HepG2 (cell line): ENCODE results near the gene ATN1. TPM values are rescaled to one million over a fixed set of nuclear protein-coding genes. Genes with fewer than 3 reads are reported as not detected.

Source experiments
- ATF1 ChIP-seq: IDR thresholded peaks from 2 replicates; pipeline ENCODE4 v1.6.1; 2016; ENCODE audit warnings: mild to moderate bottlenecking, control low read depth
- CREB1 ChIP-seq, 2 experiments: fragments of 450-650 bp in 1 of 2; IDR thresholded peaks; 2 replicates each; pipeline ENCODE4 v1.6.1; 2016 to 2017; ENCODE audit warnings: control low read depth in 1 of 2, mild to moderate bottlenecking in 1 of 2, missing compliant biosample characterization in 1 of 2, missing genetic modification characterization in 1 of 2
- GPN1 ChIP-seq: sonication (generic); formaldehyde crosslinking; IDR thresholded peaks from 2 replicates; pipeline ENCODE4 v1.5.1; 2020; ENCODE audit warnings: missing genetic modification reagents, borderline replicate concordance
- HNRNPK ChIP-seq: fragments of 200-400 bp; formaldehyde crosslinking; IDR thresholded peaks from 2 replicates; pipeline ENCODE4 v1.6.1; 2018; ENCODE audit warnings: low read length, low read depth, moderate library complexity, mild to moderate bottlenecking; ENCODE audit not compliant: poor library complexity, severe bottlenecking
- MAFF ChIP-seq: IDR thresholded peaks from 2 replicates; pipeline ENCODE4 v1.6.1; 2011; ENCODE audit warnings: low read depth, low read length, improper control_type of control experiment
- NFYC ChIP-seq: IDR thresholded peaks from 2 replicates; pipeline ENCODE4 v1.6.1; 2016; ENCODE audit warnings: missing genetic modification reagents, missing compliant biosample characterization
- POGZ ChIP-seq: sonication (generic); formaldehyde crosslinking; IDR thresholded peaks from 2 replicates; pipeline ENCODE4 v1.4.0; 2020; ENCODE audit warnings: mild to moderate bottlenecking, missing genetic modification reagents
- POLR2A ChIP-seq, 2 experiments: IDR thresholded peaks; 2 replicates each; pipeline ENCODE4 v1.6.1; 2011; ENCODE audit warnings: low read depth in 2 of 2, low read length in 2 of 2, mild to moderate bottlenecking in 1 of 2, moderate library complexity in 1 of 2; ENCODE audit not compliant: insufficient read depth in 1 of 2
- REXO4 ChIP-seq: sonication (generic); formaldehyde crosslinking; IDR thresholded peaks from 2 replicates; pipeline ENCODE4 v1.8.0; 2022; ENCODE audit warnings: missing genetic modification reagents, mild to moderate bottlenecking, borderline replicate concordance
- SMAD1 ChIP-seq: sonication (generic); formaldehyde crosslinking; IDR thresholded peaks from 2 replicates; pipeline ENCODE4 v1.4.0; 2020; ENCODE audit warnings: missing genetic modification reagents, low read depth, mild to moderate bottlenecking, borderline replicate concordance
- ZNF138 ChIP-seq: sonication (generic); formaldehyde crosslinking; IDR thresholded peaks from 2 replicates; pipeline ENCODE4 v1.5.0; 2020; ENCODE audit warnings: mild to moderate bottlenecking, low read depth, missing genetic modification reagents
- ZNF326 ChIP-seq: sonication (generic); formaldehyde crosslinking; IDR thresholded peaks from 2 replicates; pipeline ENCODE4 v1.4.0; 2020; ENCODE audit warnings: missing genetic modification reagents, borderline replicate concordance
- ZNF430 ChIP-seq: sonication (generic); formaldehyde crosslinking; IDR thresholded peaks from 2 replicates; pipeline ENCODE4 v1.9.0; 2021; ENCODE audit warnings: mild to moderate bottlenecking, missing genetic modification reagents
- ZNF607 ChIP-seq: sonication (generic); formaldehyde crosslinking; IDR thresholded peaks from 2 replicates; pipeline ENCODE4 v1.5.1; 2020; ENCODE audit warnings: missing genetic modification reagents, mild to moderate bottlenecking, borderline replicate concordance
- ZNF660 ChIP-seq: sonication (generic); formaldehyde crosslinking; IDR thresholded peaks from 2 replicates; pipeline ENCODE4 v1.5.1; 2020; ENCODE audit warnings: mild to moderate bottlenecking, low read depth, missing genetic modification reagents, borderline replicate concordance
- ZNF841 ChIP-seq: sonication (generic); formaldehyde crosslinking; IDR thresholded peaks from 2 replicates; pipeline ENCODE4 v1.8.1; 2023; ENCODE audit warnings: missing genetic modification reagents, borderline replicate concordance
- polyA plus RNA-seq, 8 experiments: library from polyadenylated mRNA; depleted of rRNA in 3 of 8; stranded (reverse) in 7 of 8; unstranded in 1 of 8; fragments of >200 nt; fragmentation: Illumina TruSeq in 4 of 8; extraction: Trizol in 4 of 8; gene quantifications; 2 replicates each; pipeline versions ENCODE4 v1.2.1 to v1.2.3, GENCODE V29; 2011 to 2016; ENCODE audit warnings: low read depth in 4 of 8, missing spikeins in 1 of 8, mixed read lengths in 1 of 8; ENCODE audit not compliant: insufficient read depth in 1 of 8
- total RNA-seq, 5 experiments: library from RNA; depleted of rRNA; stranded (reverse); fragments of >200 nt; fragmentation: Illumina TruSeq; extraction: Trizol; gene quantifications; 2 replicates each; pipeline ENCODE4 v1.2.3, GENCODE V29; 2016; ENCODE audit warnings: low read depth in 1 of 5
- TF ChIP-seq, protein P1 (sequence below): sonication (generic); formaldehyde crosslinking; IDR thresholded peaks from 2 replicates; pipeline ENCODE4 v1.4.0; 2020; ENCODE audit warnings: missing genetic modification reagents
- TF ChIP-seq, protein P2 (sequence below): sonication (generic); formaldehyde crosslinking; IDR thresholded peaks from 2 replicates; pipeline ENCODE4 v1.4.0; 2020; ENCODE audit warnings: missing genetic modification reagents, borderline replicate concordance
- TF ChIP-seq, protein P3 (sequence below): sonication (generic); formaldehyde crosslinking; IDR thresholded peaks from 2 replicates; pipeline ENCODE4 v1.8.0; 2022; ENCODE audit warnings: missing genetic modification reagents, mild to moderate bottlenecking, inconsistent platforms, borderline replicate concordance
- TF ChIP-seq, protein P4 (sequence below): sonication (generic); formaldehyde crosslinking; IDR thresholded peaks from 2 replicates; pipeline ENCODE4 v1.8.0; 2022; ENCODE audit warnings: mild to moderate bottlenecking, missing genetic modification reagents, borderline replicate concordance

The ATN1 gene
- total and polyA plus RNA-seq, 2 of the 13 experiments (the other 11 are each of a cell fraction or from before 2014, with no cell fraction given): 2.1 to 8.6 TPM

DNA sequence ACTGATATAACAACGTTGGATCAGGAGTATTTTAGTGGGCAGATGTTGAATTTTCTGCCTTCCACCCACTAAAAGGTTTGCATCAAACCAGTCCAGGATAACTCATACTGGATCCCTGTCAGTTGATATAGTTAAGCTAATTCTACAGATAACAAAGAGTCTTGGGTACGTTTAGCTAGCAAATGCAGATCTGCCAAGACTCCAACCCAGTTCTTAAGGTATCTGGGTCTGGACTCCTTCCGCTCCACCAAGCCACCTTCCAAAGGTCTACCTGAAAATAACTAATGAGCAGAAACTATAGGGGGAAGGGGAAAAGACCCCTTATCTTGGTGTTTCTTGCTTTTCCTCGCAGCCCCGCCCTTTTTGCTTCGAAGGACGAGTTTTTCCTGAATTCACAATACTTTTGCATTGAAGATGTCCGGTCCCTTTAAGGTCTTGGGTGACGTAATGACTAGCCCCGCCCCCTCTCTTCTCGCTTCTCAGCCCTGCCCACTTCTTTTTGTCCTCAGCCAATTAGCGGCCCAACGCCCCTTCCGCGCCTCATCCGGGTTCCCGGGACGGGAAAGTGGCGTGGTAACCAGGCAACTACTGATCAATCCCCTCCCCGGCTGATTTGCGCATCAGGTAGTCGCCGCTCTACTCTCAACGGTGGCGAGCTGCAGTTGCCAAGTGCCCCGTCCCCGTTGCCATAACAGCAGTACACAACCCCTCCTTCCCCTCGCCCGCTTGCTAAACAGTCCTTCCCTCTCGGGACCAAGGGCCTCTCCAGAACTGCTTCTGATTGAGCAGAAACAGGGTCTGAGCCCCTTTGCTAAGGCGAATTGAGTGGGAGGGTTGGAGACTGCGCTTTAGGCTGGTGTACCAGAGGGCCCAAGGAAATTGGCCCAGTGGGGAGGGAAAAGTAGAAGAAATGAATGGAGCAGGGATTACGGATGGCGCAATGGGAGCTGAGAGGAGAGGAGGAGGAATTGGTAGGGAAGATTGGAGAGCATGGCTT, 23.2 kb upstream of the ATN1 start, which contains the start of gene LRRC23 (continued):
- TF ChIP-seq ZNF660 (CRISPR knock-in tag): no peak
- no peak for TF ChIP-seq REXO4
- 0 out of 2 replicates have a peak, but pooled peaks have one; percentile 56 for TF ChIP-seq SMAD1
- peak; percentile 89 for TF ChIP-seq CREB1 (IDR thresholded peaks at IDR 0.05)
- TF ChIP-seq CREB1 (CRISPR knock-in tag; IDR thresholded peaks at IDR 0.05): peak; percentile 93
- TF ChIP-seq POLR2A (IDR thresholded peaks at IDR 0.05; ENCODE audit: insufficient read depth in 1 of 2, low read depth in 2 of 2, low read length in 2 of 2): peak in 1 of 2 experiments; percentile 64; a peak in 2 of 4 replicates
- TF ChIP-seq GPN1 (CRISPR knock-in tag): no peak
- TF ChIP-seq HNRNPK: no peak
- no peak for TF ChIP-seq MAFF
- peak; percentile 76 for TF ChIP-seq NFYC
- no peak for TF ChIP-seq ZNF841 (CRISPR knock-in tag)
- peak; percentile 34; the same call in 1 of the 2 replicates for TF ChIP-seq POGZ (CRISPR knock-in tag)
- no peak for TF ChIP-seq ZNF326 (CRISPR knock-in tag)
- TF ChIP-seq ZNF607 (CRISPR knock-in tag): peak; percentile 58; the same call in 1 of the 2 replicates
- TF ChIP-seq ATF1: peak; percentile 88
- TF ChIP-seq, protein P1, sequence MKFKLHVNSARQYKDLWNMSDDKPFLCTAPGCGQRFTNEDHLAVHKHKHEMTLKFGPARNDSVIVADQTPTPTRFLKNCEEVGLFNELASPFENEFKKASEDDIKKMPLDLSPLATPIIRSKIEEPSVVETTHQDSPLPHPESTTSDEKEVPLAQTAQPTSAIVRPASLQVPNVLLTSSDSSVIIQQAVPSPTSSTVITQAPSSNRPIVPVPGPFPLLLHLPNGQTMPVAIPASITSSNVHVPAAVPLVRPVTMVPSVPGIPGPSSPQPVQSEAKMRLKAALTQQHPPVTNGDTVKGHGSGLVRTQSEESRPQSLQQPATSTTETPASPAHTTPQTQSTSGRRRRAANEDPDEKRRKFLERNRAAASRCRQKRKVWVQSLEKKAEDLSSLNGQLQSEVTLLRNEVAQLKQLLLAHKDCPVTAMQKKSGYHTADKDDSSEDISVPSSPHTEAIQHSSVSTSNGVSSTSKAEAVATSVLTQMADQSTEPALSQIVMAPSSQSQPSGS (CRISPR knock-in tag): peak; percentile 94
- TF ChIP-seq, protein P2, sequence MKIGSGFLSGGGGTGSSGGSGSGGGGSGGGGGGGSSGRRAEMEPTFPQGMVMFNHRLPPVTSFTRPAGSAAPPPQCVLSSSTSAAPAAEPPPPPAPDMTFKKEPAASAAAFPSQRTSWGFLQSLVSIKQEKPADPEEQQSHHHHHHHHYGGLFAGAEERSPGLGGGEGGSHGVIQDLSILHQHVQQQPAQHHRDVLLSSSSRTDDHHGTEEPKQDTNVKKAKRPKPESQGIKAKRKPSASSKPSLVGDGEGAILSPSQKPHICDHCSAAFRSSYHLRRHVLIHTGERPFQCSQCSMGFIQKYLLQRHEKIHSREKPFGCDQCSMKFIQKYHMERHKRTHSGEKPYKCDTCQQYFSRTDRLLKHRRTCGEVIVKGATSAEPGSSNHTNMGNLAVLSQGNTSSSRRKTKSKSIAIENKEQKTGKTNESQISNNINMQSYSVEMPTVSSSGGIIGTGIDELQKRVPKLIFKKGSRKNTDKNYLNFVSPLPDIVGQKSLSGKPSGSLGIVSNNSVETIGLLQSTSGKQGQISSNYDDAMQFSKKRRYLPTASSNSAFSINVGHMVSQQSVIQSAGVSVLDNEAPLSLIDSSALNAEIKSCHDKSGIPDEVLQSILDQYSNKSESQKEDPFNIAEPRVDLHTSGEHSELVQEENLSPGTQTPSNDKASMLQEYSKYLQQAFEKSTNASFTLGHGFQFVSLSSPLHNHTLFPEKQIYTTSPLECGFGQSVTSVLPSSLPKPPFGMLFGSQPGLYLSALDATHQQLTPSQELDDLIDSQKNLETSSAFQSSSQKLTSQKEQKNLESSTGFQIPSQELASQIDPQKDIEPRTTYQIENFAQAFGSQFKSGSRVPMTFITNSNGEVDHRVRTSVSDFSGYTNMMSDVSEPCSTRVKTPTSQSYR (CRISPR knock-in tag): no peak
- TF ChIP-seq, protein P3, sequence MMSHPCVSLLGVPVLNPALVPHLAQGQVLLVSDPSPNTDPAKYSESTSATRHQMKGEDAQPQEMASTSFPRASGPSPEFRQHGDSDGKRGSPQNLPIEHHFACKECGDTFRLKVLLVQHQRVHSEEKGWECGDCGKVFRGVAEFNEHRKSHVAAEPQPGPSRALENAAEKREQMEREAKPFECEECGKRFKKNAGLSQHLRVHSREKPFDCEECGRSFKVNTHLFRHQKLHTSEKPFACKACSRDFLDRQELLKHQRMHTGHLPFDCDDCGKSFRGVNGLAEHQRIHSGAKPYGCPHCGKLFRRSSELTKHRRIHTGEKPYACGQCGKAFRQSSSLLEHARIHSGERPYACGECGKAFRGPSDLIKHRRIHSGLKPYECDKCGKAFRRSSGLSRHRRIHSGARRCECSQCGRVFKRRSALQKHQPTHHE (CRISPR knock-in tag): 0 out of 2 replicates have a peak, but pooled peaks have one; percentile 43
- no peak for TF ChIP-seq ZNF138 (CRISPR knock-in tag)
- TF ChIP-seq ZNF430 (CRISPR knock-in tag): no peak
- TF ChIP-seq, protein P4, sequence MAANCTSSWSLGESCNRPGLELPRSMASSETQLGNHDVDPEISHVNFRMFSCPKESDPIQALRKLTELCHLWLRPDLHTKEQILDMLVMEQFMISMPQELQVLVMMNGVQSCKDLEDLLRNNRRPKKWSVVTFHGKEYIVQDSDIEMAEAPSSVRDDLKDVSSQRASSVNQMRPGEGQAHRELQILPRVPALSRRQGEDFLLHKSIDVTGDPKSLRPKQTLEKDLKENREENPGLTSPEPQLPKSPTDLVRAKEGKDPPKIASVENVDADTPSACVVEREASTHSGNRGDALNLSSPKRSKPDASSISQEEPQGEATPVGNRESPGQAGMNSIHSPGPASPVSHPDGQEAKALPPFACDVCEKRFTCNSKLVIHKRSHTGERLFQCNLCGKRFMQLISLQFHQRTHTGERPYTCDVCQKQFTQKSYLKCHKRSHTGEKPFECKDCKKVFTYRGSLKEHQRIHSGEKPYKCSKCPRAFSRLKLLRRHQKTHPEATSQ: no peak
